ENCODE data around the gene TM6SF1.
"Not testable (repeated sequence)": the region's sequence is repeated elsewhere in the genome, so short reads cannot be mapped to it uniquely, and the experiment has no call there.

TM6SF1 gene

DNA sequence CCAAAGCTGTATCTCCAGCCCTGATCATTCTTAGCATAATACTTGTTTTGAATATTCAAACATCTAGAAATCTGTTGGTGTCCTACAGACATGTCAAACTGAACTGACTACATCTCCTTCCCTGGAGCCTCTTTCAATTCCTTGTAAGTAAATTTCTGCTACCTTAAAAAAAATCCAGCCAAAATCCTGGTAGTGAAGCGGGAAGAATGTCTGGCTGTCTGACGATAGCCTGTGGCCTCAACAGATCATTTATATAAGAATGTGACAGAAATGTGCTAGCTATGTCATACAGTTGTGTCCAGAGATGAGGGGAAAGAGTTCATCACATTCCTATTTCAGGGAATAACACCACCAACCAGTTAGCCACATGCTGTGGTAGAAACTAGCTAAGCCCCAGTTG lies 18.6 kb upstream of the TM6SF1 start:
- DNase-seq (ENCODE audit: low read depth in 2 of 2), result no peak

DNA sequence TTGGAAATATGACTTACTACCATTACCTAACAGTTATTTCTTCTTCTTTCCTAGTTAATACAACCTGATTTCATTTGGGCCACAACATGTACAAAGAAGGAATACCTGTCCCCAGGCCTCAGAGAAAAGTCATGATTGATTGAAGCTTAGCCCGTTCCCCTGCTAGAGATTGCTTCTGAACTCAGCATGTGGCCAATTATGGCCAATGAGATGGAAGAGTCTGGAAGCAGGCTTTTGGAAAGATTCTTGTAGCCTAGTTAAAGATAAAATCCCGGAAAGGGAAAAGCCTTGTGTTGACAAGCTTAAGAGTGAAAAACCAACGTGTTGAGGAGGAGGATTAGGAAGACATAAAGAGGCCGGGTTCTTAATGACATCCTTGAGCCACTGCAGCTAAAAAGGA lies 17.0 kb upstream of the TM6SF1 start:
- DNase-seq (ENCODE audit: low read depth in 2 of 2), result no peak

DNA sequence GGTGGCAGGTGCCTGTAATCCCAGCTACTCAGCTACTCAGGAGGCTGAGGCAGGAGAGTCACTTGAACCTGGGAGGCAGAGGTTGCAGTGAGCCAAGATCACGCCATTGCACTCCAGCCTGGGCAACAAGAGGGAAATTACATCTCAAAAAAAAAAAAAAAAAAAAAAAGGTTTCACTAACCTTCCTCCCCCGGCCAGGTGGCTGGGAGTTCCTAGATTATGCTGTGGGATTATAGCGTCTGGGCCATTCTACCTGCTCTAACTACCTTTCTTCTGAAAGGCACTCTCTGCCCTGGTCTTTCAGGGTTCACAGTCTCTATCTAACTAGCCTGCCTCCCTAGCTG lies 15.5 kb upstream of the TM6SF1 start:
- DNase-seq (ENCODE audit: low read depth in 2 of 2), result not testable (repeated sequence)

DNA sequence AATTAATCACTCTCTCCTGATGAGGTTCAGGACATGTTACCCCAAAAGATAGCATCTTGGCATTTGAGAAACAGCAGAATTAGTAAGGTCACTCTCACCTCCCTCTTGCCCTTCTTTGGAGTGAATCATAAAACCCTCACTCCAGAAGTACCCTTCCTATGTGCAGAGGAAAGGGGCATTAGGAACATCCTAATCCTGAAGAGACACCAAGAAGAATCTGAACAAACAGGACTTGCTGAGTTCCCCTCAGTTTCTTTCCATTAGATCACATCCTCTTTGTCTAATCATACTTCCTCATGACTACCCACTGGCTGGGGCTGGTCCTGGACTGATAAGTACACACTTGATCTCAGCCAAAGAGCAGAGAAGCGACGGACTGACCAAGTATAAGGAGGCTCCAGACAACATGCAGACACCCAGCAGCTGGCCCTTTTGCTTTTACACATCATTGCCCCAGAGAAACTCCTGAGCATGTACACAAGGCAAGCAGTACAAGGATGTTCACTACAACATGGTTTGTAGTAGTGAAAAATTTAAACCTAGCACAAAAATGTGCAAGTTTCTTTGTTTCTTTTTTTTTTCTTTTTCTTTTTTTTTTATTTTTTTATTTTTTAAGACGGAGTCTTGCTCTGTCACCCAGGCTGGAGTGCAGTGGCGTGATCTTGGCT lies 15.0 kb upstream of the TM6SF1 start:
- DNase-seq (ENCODE audit: low read depth in 2 of 2), result no peak

DNA sequence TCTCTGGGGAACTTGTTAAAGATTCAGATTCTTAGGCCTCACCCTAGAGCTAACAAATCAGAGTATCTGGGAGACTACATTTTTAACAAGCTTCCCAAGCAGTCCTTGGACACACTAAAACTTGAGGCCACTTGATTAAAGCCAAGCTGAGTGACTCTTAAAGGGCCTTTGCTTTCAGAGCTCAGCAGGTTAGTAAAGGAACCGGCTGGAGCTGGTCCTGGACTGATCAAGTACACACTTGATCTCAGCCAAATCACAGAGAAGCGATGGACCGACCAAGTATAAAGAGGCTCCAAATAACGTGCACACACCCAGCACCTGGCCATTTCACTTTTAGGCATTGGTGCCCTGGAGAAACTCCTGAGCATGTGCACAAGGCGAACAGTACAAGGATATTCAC lies 12.9 kb upstream of the TM6SF1 start:
- no peak for DNase-seq (ENCODE audit: low read depth in 2 of 2)

DNA sequence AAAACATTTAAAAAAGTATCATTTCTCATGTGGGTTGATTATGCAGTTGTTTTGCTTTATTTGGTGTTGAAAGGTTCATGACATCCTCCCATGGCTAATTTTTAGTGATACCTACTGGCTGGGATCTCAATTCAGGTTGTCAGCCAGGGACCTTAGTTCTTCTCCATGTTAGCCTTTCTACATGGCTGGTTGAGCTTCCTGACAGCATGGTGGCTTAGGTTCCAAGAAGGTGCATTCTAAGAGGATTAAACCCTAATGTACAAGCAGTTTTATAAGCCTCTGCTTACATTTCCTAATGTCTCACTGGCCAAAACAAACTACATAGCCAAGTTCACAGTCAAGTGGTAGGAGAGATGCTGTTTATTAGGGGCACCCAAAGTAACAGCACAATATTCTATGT lies 9.4 kb upstream of the TM6SF1 start:
- DNase-seq (ENCODE audit: low read depth in 2 of 2), result no peak

DNA sequence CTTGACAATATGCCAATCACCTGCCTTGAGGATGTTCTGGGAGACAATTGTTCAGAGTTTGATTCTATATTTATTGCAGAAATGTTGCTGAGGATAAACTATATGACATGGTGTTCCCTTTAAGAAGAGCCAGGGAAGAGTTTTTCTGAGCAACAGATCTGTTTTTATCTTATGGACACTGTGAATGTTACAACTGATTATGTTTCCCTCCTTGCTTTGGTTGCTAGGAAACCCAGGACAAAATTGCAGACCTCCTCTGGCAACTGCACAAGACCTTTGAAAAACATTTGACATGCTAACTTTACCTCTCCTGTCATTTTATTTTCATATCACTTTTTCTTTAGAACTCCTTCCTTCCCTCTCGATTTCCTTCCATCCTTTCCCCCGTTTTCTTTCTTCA lies 8.2 kb upstream of the TM6SF1 start:
- DNase-seq (ENCODE audit: low read depth in 2 of 2), result no peak

DNA sequence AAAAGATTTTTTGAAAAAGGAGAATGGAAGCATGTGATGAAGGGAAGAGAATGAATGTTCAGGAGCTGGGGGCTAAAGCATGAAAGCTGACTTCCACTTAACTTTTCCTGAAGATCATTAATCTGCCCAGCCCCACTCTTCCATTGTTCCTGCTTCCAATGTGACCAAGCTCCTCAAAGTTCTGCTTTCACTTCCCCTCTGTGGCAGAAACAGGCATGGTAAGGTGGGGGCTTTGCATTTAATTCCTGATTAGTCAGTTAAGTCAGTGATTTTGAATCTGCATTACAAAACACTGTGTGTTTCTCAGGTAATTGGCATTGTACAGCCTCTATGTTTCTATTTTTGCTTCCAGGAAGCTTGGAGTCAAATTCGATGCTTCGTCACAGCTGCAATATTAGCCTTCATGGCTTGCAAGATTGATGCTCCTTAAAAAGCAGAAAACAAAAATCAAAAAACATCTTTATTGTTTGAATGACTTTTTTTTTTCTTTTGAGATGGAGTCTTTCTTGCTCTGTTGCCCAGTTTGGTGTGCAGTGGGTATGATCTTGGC lies 7.3 kb upstream of the TM6SF1 start:
- DNase-seq (ENCODE audit: low read depth in 2 of 2), result no peak

DNA sequence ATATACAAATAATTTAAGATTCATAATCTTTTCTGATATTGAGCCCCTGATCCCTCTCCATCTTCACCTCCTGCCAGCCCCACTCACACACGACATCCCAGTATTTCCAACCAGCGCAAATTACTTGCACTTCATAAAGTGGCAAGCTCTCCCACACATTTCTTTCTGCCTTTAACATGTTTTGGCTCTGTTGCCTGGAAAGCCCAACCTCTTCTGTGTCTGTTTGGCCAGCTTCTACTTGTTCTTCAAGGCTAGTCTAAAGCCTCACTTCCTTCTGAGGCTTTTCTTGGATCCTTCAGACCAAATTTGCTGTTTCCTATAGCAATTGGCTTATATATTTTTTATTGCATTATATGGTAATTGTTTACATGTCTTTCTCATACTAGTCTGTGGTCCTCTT lies 5.1 kb upstream of the TM6SF1 start:
- no peak for DNase-seq (ENCODE audit: low read depth in 2 of 2)

DNA sequence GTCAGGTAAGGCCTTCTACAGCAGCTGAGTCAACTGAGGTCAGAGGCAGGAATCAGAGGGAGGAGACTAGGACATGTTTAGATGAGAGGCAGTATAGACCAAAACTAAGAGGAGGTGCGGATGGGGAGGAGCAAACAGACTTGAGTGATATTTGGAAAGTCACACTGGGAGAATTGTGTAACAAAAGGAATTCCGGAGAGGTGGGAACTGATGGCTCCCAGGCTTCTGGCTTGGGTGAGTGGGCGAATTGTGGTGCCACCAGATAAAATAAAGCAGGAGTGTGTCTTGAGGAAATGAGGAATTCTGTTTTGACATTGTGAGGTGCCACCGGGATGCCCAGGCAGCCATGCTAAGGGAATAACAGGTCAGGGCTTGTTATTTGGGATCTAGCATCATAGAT lies 3.3 kb upstream of the TM6SF1 start:
- DNase-seq (ENCODE audit: low read depth in 2 of 2), result no peak

DNA sequence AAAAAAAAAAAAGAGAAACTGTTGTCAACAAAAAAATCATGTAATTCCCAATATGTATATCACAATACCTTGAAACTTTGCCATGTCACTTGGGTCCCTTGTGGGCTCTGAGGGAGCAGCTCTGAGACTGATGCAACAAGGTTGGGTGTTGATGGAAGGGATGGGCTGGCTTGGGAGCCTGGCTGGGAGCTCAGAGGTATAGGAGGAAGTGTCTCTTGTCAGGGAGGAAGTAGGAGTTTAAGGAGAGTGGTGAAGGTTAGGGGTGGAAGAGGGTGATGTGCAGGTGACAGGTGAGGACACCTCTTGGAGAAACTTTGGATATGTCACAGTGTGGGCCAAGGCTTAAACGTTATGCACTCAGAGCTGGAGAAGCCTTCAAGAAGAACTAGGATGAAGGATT lies 2.0 kb upstream of the TM6SF1 start:
- DNase-seq (ENCODE audit: low read depth in 2 of 2), result no peak

DNA sequence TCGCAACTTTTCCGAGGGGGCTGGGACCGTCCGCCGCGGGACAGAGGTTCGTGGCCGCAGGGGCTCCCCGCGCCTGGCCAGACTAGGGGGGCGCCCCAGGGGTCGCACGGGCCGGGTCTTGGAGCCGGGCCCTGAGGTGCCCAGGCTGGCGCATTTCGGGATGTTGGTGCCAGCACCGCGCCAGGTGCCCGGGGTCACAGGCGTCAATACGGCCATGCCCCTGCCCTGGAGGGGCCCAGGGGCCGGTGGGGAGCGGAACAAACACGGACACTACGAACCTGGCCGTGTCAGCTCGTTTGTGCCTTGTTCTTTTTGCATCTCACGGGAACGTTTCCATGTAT lies 366 bp downstream of the TM6SF1 start:
- no peak for DNase-seq (ENCODE audit: low read depth in 2 of 2)

DNA sequence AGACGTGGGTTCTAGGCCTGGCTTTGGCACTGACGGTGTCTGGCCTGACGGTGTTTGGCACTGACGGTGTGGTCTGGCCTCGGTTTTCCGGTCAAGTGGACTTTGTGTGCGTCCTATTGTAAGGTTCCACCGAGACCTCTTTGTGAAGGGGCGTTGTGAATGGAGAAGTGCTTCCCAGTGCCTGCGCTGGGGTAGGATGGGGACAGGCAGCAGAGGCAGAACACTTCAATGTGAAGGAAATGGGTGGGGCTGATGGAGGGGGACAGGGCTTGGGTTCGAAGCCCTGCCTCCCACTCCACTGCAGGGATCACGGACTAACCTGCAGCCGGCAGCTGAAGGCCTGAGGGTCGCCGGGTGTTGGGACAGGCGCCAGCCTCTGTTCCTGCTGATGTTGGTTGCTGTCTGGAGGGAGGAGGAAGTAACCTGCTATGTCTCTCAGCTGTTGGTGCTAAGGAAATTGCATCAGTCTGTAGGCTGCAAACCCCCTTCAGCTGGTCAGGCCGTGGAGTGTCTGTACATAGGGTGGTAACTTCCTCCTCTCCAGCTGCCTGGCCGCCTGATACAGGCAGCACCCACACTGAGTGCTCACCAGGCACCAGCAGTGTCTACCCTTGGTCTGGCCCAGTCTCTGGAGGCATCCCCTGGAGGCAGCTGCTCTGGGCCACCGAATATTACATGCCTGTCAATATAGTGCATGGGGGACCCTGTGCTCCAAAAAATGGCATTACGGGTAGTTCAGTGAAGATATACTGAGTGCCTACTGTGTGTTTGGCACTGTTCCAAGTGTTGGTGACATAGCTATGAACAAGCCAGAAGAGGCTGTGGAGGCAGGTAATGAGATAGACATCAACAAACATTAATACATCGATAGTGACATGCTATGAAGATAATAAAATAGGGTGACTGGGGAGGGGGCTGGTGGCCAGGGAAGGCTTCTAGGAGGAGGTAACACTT lies 1.1 kb downstream of the TM6SF1 start:
- no peak for DNase-seq (ENCODE audit: low read depth in 2 of 2)

DNA sequence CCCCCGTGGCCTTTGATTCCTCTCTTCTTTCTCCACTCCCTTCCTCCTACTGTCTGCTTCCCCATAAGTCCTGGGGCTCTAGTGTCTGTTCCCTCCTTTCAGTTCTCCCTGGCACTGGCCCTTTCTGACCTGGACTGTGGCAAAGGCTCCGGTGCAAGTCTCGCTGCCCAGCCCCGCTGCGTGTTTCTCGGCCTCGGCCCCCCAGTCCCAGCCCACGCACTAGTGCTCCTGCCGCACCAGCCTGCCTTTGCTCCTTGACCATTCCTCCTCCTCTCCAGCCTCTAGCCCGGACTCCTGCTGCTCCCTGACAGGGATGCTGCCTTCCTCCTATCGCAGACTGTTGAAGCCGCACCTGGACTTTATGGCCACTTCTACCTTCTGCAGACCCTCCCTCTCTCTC lies 2.1 kb downstream of the TM6SF1 start:
- DNase-seq (ENCODE audit: low read depth in 2 of 2), result no peak

DNA sequence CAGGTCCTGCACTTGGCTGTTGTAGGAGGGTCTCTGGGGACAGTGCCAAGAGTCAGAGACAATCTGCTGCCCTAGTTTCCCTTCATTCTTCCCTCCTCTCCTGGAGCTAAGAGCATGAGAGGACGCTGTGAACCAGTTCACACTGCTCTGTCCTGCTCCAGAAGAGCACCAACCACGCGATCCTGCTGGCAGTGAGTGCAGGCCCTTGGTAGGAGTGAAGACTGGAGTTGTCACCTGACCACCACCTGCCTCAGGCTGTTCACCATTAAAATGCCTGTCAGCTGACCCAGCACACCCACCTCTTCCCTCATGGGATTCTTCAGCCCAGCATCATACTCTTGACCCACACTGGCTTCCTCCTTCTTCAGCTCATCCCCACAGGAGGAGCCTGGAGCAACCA lies 2.9 kb downstream of the TM6SF1 start:
- no peak for DNase-seq (ENCODE audit: low read depth in 2 of 2)

DNA sequence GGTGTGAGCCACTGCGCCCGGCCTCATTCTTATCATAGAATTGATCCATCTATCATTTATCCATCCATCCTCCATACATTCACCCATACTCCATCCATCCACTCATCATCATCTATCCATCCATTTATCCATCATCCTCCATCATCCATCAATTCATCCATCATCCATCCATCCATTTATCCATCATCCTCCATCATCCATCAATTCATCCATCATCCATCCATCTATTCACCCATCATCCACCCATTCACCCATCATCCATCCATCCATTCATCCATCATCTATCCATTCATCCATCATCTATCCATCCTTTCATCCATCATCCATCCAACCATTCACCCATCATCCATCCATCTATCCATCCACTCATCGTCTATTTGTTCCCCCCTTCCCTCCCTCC lies 3.7 kb downstream of the TM6SF1 start:
- no peak for DNase-seq (ENCODE audit: low read depth in 2 of 2)

DNA sequence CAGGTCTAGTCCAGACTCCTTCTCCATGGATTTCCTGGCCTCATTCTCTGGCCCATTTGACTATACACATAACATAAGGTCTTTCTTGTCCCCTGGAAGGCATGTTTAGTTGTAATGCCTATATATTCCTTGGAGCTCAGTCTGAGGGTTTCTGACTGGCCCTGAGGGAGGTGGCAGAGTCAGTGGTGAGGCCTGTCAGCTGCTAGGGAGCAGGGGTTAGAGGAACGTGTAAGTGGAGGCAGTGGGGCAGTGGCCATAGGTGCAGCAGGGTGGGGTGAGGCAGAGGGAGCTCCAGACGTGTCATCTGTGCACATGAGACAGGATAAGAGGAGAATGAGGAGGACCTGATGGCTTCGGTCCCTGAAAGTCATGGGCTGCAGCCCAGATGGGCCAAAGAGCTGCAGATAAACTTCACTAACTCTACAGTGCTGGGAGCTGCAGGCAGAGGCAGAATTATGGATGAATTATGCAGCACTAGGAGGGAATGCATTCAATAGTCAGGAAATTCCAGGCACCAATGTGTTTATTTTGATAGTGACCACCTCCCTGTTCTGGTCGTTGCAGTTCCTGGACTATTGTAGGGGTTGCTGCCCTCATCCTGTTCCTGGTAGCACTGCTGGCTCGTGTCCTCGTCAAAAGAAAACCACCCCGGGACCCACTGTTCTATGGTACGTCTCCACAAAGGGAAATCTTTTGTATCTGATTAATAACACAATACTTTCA lies 4.9 kb downstream of the TM6SF1 start:
- DNase-seq (ENCODE audit: low read depth in 2 of 2), result no peak

DNA sequence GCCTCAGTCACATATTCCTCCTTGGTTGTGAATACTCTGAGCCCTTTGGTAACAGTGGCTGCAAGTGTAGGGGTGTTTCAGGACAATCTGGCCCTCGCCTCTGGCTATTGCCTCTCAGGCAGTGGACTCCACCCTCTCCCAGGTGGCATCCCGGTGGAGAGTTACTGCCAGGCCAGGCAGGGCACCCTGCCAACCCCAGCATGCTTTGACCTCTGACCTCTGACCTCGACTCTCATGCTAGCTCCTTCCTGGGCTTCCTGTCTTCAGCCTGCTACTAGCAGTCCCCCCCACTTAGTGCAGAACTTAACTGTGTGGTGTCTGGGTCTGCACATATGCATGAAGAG lies 5.5 kb downstream of the TM6SF1 start:
- no peak for DNase-seq (ENCODE audit: low read depth in 2 of 2)

DNA sequence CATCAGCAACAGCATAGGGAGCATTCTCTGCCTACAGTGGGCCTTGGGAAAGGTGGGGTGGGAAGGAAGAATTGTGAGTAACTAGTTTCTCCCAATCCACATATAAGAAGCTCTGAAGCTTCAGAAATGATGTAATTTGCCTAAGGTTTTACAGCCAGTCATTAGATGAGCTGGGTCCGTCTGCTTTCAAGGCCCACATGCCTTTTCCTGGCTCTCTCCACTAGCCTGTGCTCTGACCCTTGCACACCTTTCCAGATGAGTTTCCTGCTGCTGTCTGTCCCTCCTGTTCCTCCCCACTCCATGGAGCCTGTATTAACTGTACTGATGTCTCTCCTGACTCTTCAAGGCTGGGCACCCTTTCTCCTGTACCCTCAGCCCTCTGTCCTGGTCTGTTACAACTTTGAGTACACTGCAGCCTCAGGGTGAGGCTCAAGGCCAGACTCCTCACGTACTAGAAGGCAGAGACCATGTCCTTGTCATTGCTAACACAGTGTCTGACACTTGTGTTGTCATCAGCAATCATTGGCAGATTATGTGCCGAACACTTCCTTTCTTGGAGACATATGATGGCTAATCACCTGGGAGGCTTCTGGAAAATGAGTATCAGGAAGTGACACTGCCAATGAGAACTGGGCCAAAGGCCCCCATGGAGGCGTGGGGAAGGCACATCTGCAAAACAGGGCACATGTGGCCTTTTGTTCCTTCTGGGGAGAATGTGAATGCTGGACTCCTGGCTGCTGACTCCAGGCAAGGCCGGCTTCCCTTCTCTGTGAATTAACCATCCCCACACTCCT lies 6.6 kb downstream of the TM6SF1 start:
- no peak for DNase-seq (ENCODE audit: low read depth in 2 of 2)

DNA sequence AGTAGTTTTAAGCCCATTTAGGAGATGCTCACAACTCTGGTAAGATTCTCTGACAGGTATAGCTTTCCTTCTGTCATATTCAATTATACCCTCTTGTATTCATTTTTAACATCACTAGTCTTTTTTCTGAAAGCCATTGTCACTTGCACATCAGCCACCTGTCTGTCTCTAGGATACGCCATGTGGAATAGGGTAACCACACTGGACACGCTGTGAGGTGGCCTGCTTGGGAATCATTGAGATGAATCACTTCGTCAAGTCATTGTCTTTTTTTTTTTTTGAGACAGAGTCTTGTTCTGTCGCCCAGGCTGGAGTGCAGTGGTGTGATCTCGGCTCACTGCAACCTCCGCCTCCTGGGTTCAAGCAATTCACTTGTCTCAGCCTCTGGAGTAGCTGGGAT lies 7.4 kb downstream of the TM6SF1 start:
- DNase-seq (ENCODE audit: low read depth in 2 of 2), result no peak

DNA sequence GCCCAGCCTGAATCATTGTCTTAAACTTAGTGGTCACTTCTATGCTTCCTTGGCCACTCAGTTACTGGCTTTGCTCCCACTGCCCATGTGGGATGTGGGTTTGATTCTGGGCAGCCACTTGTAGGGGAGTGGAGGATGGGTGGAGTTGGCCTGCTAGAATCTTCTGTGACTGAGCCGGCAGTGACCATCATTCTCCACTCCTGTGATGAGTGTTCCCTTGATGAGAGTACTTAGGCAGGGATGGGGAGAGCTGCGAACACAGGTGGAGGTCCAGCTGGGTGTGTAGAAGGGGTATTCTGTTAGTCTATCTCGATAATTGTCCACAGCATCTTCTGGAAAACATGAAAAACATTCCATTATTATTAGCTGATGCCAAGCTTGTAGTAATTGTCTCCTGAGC lies 8.0 kb downstream of the TM6SF1 start:
- DNase-seq (ENCODE audit: low read depth in 2 of 2), result no peak
